HL-60 (cell line): ENCODE measurements around the gene LINS1.

Experiments
- CTCF ChIP-seq: IDR thresholded peaks from one replicate; pipeline ENCODE4 v1.5.1; 2011; ENCODE audit warnings: low read length, control low read depth, inconsistent platforms; ENCODE audit not compliant: insufficient read depth
- POLR2AphosphoS5 ChIP-seq: IDR thresholded peaks from 2 replicates; pipeline ENCODE4 v1.6.1; 2012; ENCODE audit warnings: low read depth

- TF ChIP-seq CTCF (no peak), POLR2AphosphoS5 (no peak)
Measured at GRCh38 chr15:100580414-100580813, 21.6 kb downstream of the LINS1 start.
